IMR-90 (cell line): Measurements from ENCODE around the gene UCKL1. TPM values are rescaled to one million over a fixed set of nuclear protein-coding genes. Genes with fewer than 3 reads are reported as not detected.
A peak's percentile ranks its signal among the peaks of the same experiment; 100 is the strongest.

Source experiments
- ELK1 ChIP-seq: fragments of 150-350 bp; IDR thresholded peaks from 2 replicates; pipeline ENCODE4 v1.6.1; 2016; ENCODE audit warnings: low read depth, mild to moderate bottlenecking, low read length, moderate library complexity, borderline replicate concordance
- MXI1 ChIP-seq: IDR thresholded peaks from 2 replicates; pipeline ENCODE4 v1.6.1; 2012; ENCODE audit warnings: low read depth, mild to moderate bottlenecking, low read length, moderate library complexity, borderline replicate concordance
- polyA plus RNA-seq, 3 experiments: library from polyadenylated mRNA; depleted of rRNA; stranded (reverse); fragments of >200 nt; gene quantifications; 2 replicates each; pipeline ENCODE4 v1.2.3, GENCODE V29; 2012; ENCODE audit warnings: low replicate concordance in 1 of 3
- total RNA-seq: library from RNA; depleted of rRNA; stranded (reverse); fragments of >200 nt; gene quantifications from 2 replicates; pipeline ENCODE4 v1.2.3, GENCODE V29; 2012

Gene UCKL1
- total and polyA plus RNA-seq, 2 of the 4 experiments (the other 2 are of a cell fraction) = 16.7 to 54.7 TPM

GRCh38 chr20:63980806-63981728, 24.9 kb upstream of the UCKL1 start, which contains the start of gene PRPF6 (continued):
- TF ChIP-seq ELK1 (0 out of 2 replicates have a peak, but pooled peaks have one; percentile 51), MXI1 (peak; percentile 86)
